SIG-M5 treated with dmso at 0.1 percent for 504 hours (cell line): ENCODE measurements around the gene GLB1L2.

Experiments used
- DNase-seq: peaks from one replicate; lab custom pipeline; 2025; ENCODE audit not compliant: unreplicated experiment; lab: John Stamatoyannopoulos, UW

Gene GLB1L2

GRCh38 chr11:134383576-134384221 lies 51.9 kb downstream of the GLB1L2 start:
- DNase-seq, result no peak

GRCh38 chr11:134384406-134384805 lies 52.6 kb downstream of the GLB1L2 start:
- DNase-seq, result no peak

GRCh38 chr11:134385171-134385570 lies 53.4 kb downstream of the GLB1L2 start:
- no peak for DNase-seq

- DNase-seq, result no peak
Observed at GRCh38 chr11:134385774-134386565, 54.2 kb downstream of the GLB1L2 start.

GRCh38 chr11:134386945-134387344 lies 55.2 kb downstream of the GLB1L2 start:
- DNase-seq, result no peak

- no peak for DNase-seq
Observed at GRCh38 chr11:134387501-134387900, 55.7 kb downstream of the GLB1L2 start.

GRCh38 chr11:134388590-134388989 lies 56.8 kb downstream of the GLB1L2 start:
- no peak for DNase-seq

- DNase-seq, result no peak
Observed at GRCh38 chr11:134389464-134390180, 57.8 kb downstream of the GLB1L2 start.

GRCh38 chr11:134390706-134391569 lies 59.1 kb downstream of the GLB1L2 start:
- no peak for DNase-seq

GRCh38 chr11:134391656-134392055 lies 59.9 kb downstream of the GLB1L2 start:
- DNase-seq, result no peak

GRCh38 chr11:134392953-134393615 lies 61.3 kb downstream of the GLB1L2 start:
- no peak for DNase-seq

GRCh38 chr11:134393638-134394037 lies 61.9 kb downstream of the GLB1L2 start:
- no peak for DNase-seq

- no peak for DNase-seq
Observed at GRCh38 chr11:134394311-134394710, 62.5 kb downstream of the GLB1L2 start.

- DNase-seq, result no peak
Observed at GRCh38 chr11:134395002-134395401, 63.2 kb downstream of the GLB1L2 start.

GRCh38 chr11:134397304-134398078 lies 65.7 kb downstream of the GLB1L2 start:
- DNase-seq, result no peak

- DNase-seq, result no peak
Observed at GRCh38 chr11:134398079-134398444, 66.3 kb downstream of the GLB1L2 start.

- DNase-seq, result no peak
Observed at GRCh38 chr11:134398644-134399292, 67.0 kb downstream of the GLB1L2 start.

- DNase-seq, result no peak
Observed at GRCh38 chr11:134399293-134399654, 67.5 kb downstream of the GLB1L2 start.

- DNase-seq, result no peak
Observed at GRCh38 chr11:134399996-134400395, 68.2 kb downstream of the GLB1L2 start.
